ENCODE data around the gene CFAP299.

The CFAP299 gene

DNA sequence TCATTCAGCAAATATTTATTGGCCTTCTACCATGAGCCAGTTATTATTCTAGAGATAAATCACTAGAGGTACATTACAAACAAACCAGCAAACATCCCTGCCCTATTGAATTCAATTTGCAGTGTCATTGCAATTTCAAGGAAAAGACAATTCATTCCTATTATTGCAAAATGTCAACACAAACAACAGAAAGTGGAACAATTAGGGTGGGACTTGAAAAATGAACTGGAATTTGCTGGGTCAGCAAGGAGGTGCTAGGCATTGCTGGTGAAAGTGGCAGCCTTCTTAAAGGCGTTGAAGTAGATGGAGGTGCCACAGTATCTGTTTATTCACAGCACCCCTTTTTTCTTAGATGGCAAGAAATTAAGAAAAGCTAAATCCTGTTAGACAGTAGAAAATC lies 470.9 kb downstream of the CFAP299 start:
- DNase-seq (ENCODE audit: low read depth in 1 of 2, low spot score in 1 of 2): no peak

DNA sequence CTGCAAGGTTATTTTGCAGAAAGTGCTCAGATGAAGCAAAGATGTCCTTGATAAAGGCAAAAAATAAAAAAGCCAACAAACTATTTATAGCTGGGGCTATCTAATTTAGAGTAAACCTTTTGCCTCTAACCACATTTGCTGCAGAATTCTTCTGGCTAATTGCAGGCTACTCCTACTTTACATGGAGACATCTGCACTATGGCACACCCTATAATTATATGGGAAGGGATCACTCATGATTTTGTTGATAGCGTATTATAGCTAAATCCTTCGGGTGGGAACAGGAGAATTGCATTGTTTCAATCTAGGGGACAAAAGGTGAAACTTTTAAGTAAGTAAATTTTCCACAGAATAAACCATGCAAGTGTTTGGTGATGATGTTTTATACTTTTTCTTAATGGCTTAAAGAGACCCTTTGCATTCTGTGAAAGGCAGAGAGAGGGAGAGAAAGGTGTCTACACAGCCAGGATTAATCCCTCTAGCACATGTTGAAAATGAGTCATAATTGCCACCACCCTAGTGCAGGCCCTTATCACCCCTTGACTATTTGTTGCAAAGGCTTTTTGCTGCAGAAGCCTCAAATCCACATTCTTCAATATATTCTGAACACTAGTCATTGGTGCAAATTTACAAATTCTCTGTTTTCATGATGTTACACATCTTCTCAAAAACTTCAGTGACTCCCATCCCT lies 473.7 kb downstream of the CFAP299 start:
- no peak for DNase-seq (ENCODE audit: low read depth in 1 of 2, low spot score in 1 of 2)

DNA sequence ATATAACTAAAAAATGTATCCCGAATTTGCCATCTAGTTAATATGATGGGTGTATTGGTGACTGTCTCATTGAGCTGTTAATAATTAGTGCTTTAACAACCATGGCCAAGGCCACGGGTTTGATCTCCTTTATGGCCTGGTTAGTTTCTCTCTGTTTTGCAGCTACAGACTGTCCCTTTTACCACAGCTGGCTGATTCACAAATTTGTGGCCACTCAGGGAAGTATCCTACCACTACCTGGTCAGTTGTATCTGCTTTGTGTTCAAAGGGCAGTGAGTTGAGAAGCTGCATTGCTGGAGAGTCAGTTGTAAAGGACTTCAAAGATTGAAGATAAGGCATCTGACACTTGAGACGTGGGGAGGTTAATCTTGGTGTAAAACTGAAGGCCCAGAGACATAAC lies 475.9 kb downstream of the CFAP299 start:
- no peak for DNase-seq (ENCODE audit: low read depth in 1 of 2, low spot score in 1 of 2)

DNA sequence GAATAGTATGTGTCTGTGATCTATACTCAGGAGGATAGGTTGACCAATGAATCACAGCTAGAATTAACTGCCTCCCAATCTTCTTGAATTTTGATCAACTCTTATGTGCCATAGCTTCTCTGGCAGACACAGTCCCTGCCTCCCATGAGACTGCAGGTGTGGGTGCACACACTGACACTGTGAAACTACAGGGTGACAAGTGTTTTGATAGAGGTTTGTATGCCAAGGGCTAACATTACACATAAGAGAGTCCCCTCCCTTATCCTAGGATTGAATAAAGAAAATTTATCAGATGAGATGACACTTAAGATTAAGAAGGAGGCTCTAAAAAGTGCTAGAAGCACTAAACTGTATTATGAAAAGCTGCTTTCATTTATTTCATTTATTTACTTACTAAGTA lies 476.6 kb downstream of the CFAP299 start:
- DNase-seq (ENCODE audit: low read depth in 1 of 2, low spot score in 1 of 2): no peak

DNA sequence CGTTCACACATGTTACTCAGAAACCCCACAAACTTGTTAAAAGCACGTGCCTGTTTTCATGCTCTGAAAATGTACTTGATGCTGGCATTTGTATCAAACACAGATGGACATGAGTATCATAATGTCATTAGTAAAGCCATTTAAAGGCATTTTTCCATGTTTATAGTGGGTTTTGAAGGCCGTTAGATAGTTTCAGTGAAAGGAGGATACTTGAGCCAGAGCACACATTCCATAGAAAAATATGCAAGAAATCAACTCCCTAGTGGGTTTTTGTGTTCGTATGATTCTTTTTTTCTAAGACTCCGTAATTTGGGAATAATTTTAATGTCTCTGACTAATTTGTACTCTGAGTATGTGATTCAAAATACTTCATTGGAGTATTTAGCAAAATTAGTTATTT lies 478.7 kb downstream of the CFAP299 start:
- DNase-seq (ENCODE audit: low read depth in 1 of 2, low spot score in 1 of 2): no peak

DNA sequence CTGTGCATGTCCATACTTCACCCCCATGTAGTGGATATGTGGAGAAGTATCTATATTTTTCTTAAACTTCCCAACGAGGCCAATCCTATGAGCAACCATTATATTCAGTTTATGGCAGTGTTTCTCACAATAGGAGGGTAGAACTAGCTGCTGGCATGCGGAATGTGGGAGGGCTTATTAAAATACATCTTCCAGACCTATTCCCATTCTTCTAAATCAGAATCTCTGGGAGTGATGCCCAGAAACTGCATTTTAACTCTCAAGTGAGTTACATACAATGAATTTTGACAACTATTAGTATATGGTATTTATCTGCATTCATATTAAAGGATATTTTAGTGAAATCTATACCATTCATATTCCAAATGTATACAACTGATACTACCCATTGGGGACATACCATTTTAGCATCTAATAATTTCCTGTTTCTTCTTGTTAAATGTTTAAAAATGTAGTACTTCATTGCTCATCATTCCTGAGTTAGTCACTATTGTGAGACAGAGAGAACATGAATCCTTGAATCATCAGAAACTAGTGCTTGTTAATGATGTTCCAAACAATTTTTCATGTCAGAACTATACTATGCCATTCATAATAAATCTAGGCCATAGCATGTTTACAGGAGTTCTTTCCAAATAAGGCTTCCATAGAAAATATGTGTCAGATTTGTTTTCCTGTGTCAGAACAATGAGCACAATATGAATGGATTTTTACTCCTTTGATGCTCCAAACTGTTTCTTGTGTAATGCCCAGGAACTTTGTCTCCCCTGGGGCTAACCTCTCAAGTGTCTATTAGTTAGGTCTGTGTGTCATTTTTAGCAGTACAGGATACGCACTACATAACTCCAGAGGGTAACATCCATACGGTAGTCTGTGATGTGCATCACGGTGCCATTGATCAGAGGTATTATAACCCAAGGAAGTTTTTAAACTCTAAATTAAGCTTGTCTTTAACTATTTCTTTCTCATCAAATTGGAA lies 496.1 kb downstream of the CFAP299 start:
- DNase-seq (ENCODE audit: low read depth in 1 of 2, low spot score in 1 of 2): no peak

DNA sequence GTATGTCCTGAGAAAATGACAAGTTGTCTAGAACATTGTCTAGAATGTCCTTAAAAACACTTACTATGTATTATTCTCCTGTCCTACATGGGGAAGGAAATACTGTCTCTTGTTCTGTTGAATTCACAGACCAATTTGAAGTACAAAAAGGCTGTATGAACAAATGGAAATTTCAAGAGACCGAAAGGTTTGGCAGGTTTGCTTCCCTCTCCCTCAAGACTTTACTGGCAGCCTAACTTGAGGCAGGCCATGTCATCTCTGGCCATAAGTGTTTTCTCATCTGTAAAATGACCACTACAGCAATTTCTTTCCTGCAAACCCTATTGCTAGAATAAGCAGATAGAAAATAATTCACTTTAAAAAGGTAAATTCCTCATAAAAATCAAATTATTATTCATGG lies 503.8 kb downstream of the CFAP299 start:
- no peak for DNase-seq (ENCODE audit: low read depth in 1 of 2, low spot score in 1 of 2)

DNA sequence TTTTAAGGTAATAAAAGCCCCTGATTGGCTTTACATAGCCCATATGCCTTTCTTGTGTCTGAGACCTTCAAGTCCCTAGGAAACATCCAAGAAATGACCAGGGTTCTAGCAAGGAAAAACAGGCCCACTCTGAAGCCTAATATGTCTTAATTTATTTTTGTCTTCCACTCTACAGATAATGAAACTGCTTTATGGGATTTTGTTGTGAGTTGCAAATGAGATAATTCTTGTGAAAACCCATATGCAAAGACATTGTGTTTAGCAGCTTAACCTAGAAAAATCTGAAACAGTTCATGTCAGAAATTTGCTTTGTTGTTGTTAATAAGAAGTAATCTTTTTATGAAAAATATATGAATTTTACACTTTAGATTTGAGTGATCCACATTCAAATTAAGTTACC lies 504.3 kb downstream of the CFAP299 start:
- DNase-seq (ENCODE audit: low read depth in 1 of 2, low spot score in 1 of 2): no peak

DNA sequence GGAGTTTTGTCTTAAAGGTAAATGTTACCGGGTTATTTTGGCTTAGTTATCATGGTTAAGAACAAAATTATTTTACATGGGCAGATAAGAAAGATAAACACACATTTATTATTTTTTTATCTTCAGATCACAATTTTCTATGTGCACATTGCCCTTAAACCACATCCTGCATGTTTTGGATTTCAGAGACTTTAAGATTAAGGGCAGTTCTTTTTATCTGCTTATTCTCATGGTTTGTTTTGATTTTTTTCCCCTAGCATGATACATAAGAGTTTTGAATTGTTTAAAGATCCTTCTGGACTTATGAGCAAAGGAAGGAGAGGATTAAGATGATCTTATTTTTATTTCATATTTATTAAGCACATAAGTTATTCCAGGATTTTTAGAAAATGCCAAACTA lies 504.9 kb downstream of the CFAP299 start:
- no peak for DNase-seq (ENCODE audit: low read depth in 1 of 2, low spot score in 1 of 2)

DNA sequence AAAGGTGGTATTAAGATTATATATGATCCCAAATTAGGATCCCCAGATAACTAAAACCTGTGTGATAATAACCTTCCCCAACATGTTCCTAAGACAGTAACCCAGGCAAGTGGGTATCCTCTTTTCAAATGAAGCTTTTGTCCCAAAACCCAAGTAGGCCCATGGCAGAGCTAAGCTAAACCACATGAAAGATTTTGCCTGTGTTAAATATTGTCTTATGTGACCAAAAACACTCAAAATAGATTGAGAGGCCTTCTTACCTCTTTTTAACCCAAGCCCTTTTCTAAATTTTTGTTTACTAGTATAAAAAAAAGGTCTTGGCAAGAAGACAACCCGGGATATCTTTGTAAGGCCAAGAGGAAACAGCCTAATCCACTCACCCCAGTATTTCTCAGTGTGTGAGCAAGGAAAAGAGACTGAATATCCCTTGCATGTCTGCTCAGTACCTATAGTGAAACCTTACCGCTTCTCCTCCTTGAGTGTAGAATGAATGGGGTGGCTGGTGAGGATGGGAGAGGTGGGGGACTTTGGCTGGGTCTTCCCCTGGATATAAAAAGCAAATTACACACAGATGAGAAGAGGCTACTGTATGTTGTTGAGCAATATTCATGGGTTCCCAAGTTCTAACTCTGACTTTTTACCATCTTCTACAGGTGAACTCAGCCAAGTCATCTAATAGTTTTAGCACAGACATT lies 506.2 kb downstream of the CFAP299 start:
- no peak for DNase-seq (ENCODE audit: low read depth in 1 of 2, low spot score in 1 of 2)

DNA sequence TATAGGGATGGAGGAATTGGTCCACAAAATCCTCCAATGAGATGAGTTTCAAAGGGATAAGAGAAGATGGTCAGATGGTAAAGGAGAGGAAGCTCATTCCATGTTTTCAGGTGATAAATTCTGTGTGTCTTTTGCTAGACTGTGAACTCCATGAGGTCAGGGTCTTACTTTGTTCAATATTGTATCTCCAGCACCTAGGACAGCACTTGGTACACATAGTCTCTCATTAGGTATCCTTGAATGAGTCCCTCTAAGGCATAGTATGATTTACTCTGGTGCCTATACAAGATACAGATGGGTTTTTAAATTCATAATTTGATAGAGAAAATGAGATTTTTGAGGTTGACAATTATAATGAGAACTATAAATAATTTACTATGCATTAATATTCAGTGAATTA lies 510.7 kb downstream of the CFAP299 start:
- DNase-seq (ENCODE audit: low read depth in 1 of 2, low spot score in 1 of 2): no peak

DNA sequence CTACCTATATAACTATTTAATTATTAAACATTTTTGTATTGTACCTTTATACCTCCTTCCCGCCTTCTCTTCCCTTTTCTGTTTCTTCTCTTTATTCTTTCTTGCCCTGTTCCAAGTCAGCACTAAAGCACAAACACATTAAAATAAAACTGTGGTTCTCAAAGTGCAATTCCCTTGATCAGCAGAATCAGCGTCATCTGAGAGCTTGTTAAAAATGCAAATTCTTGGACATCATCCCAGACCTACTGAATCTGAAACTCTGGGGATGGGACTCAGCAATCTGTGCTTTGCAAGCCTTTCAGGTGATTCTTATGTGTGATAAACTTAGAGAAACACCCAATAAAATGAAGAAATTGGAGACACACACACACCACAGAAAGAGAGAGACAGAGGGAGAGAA lies 516.5 kb downstream of the CFAP299 start:
- DNase-seq (ENCODE audit: low read depth in 1 of 2, low spot score in 1 of 2): no peak

DNA sequence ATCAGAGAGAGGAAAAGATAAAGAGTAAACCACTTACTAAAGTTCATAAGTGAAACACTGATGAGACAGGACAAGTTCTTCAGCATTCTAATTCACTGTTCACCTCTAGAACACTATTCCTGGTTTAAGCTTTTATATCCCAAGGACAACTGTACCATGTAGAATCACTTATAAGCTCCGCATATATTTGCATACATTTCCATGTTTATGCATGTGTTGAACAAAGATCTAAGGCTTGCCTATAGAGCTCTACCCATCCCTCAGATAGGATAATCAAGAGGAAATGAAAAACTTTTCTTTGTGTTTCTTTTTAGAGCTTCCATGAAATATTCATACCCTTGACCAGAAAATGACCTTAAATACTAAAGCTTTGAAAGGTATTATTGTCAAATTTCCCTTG lies 538.0 kb downstream of the CFAP299 start:
- no peak for DNase-seq (ENCODE audit: low read depth in 1 of 2, low spot score in 1 of 2)

DNA sequence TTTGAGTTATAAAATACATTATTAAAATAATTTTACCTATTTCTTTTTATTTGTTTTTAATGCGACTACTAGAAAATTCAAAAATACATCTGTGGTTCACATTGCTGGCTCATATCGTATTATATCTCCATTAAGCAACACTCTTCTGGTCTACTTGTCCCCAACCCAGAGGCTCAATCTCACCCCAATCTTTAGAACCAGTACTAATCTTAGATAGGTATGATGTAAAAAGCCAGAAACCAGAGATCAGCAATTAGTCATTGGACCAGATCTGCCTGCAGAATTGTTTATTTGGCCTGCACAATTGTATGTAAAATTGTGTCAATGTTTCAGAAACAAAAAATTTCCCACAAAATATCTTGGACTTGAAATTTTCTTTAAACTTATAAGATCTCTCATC lies 539.4 kb downstream of the CFAP299 start:
- DNase-seq (ENCODE audit: low read depth in 1 of 2, low spot score in 1 of 2): no peak

DNA sequence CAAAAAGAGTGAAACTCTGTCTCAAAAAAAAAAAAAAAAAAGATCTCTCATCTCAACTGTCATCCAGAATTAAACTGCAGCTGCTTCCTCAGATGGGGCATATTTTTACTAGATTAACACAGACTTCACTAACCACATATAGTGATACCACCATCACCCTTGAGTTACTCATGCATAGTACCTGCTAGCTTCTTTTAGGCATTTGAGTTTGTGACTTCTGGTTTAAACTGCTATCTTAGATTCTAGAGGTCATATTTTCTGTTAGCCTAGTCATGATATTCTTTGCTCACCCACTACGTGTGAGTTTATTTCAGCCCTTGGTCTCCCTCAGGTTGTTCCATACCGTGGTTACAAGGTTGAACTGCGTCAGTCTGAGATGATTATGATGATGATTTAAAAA lies 540.1 kb downstream of the CFAP299 start:
- no peak for DNase-seq (ENCODE audit: low read depth in 1 of 2, low spot score in 1 of 2)

DNA sequence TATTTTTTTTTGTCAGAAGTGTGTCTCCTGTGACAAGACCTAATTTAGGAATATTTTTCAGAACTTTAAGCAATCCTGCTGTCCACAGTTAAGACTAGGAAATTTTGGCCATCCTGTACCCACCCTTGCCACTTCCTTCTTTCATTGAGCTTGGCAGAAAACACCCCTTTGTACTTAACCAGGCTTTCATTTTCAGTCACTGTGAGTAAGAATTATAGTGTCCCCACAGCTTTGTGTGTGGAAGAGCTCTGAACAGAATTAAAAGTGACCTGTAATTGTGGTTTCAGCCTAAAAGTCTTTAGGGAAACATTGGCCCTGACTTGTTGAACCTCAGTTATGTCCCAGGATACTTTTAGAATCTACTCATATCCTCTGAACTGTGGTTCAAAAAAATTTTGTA lies 541.3 kb downstream of the CFAP299 start:
- DNase-seq (ENCODE audit: low read depth in 1 of 2, low spot score in 1 of 2): no peak

DNA sequence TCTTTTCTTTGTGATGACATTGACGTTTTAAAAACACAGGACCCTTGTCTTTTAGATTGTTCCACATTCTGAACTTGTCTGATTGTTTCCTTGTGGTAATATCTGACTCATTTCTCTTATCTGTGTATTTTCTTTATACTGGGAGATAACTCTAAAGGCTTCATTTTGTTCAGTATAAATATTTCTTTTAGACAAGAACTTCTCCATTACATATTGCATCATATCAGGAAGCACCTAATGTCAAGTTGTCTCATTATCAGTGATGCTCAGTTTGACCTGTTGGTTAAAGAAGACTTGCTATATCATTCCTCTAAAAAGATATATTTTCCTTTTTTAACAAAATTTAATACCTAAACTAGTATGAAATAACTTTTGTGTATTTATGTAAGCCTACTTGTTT lies 542.7 kb downstream of the CFAP299 start:
- no peak for DNase-seq (ENCODE audit: low read depth in 1 of 2, low spot score in 1 of 2)

DNA sequence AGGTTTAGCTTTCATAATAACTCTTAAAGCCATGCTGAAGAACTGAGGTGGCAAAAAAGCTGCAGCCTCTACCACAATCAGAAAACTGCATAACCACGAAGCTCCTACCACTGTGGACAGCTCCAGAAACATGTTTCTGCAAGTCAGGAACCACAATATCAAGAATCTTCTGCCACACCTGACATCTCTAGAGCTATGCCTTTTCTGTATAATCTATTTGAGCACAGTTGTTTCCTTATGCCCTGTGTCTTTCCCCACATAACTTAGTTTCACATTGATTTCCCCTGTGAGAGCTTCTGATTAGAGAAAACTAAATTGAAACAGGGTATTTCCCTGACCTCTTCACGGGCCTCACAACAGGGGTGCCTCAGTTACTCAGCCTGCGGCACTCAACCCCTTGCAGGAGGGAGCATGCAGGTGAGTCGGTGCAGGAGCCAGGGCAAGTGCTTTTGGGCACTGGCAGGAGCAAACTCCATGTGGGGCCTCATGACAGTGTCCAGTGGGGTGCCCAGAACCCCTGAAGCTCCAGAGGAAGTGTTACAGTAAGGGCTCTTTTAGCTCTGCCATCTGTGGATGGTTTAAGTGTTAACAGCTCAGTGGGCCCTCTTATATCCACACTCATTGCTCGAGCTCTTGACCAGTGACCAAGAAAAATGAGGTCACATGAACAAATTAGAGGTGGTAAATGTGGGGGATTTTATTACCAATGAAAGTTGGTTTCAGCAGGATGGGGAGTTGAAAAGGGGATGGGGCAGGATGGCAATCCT lies 562.2 kb downstream of the CFAP299 start:
- no peak for DNase-seq (ENCODE audit: low read depth in 1 of 2, low spot score in 1 of 2)

DNA sequence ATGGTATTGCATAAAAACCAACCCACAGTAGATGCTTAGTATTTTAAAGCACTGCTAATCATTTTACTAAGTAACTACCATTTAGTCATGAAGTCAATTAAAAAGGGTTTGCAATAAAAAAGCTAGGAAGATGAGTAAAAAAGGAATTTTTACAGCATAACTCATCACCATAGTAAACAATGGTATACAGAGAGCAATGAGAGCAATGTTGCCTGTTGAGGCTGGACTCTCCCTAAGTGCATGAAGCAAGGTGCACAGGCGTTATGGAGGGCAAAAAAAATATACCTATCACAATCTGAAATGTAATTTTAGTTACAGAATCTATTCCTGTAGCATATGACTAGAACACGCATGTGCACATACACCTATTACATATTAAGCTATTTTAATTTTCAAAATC lies 565.4 kb downstream of the CFAP299 start:
- no peak for DNase-seq (ENCODE audit: low read depth in 1 of 2, low spot score in 1 of 2)

DNA sequence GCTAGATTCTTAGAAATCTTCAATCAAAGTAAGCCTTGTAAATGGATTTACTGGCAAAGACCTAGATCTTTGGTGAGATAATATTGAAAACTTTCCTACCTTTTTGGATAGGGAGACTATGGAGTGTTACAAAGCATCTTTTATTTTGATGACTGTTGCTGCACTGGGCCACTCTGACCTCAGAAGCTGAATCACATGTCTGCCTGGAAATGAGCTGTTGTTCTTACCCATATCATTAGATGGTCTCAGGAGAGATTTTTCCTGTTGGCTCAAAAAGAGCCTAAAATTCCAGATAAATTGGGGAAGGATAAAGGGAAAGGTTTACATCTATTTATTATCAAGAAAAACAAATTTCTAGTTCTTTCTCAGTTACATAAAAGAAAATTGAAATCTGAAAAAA lies 567.5 kb downstream of the CFAP299 start:
- no peak for DNase-seq (ENCODE audit: low read depth in 1 of 2, low spot score in 1 of 2)

DNA sequence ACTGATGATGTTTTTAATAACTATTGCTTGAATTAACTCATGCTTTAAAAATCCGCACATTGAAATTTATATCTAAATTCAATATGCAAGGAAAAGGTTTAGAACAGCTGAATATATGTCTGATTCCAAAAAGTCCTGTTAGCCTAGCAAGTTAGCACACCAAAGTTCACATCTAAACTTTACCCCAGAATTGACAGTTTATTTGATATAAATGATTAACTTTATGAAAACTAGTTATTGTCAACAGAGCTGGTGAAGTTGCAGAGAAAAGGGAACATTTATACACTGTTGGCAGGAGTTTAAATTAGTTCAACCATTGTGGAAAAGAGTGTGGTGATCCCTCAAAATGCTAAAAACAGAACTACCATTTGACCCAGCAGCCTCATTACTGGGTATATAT lies 574.4 kb downstream of the CFAP299 start:
- no peak for DNase-seq (ENCODE audit: low read depth in 1 of 2, low spot score in 1 of 2)
